Thyroid gland (tissue), 4 donors: ENCODE data around the gene MED13. TPM values are rescaled to one million over a fixed set of nuclear protein-coding genes. Genes with fewer than 3 reads are reported as not detected.

Experiments
- DNase-seq, 2 donors: peaks; one replicate each; pipeline ENCODE4 v3.0.0-alpha.2; 2019
- H3K27ac ChIP-seq, 3 donors: fragments of 200-600 bp; sonication (generic); 1 replicate in 2 of 3; 2 replicates in 1 of 3; pipeline ENCODE4 v1.5.1; 2016 to 2019; ENCODE audit warnings: mild to moderate bottlenecking in 1 of 3, moderate library complexity in 1 of 3
- H3K27me3 ChIP-seq: fragments of 200-600 bp; sonication (generic); one replicate; pipeline ENCODE4 v1.5.1; 2019
- H3K36me3 ChIP-seq, 2 donors: fragments of 200-600 bp; sonication (generic); one replicate each; pipeline ENCODE4 v1.5.1; 2016 to 2019
- H3K4me1 ChIP-seq, 2 donors: fragments of 200-600 bp; sonication (generic); one replicate each; pipeline ENCODE4 v1.5.1; 2017 to 2019
- H3K4me3 ChIP-seq, 3 donors: fragments of 200-600 bp; sonication (generic); replicated peaks in 1 of 3; 1 replicate in 2 of 3; 2 replicates in 1 of 3; pipeline ENCODE4 v1.5.1; 2016; ENCODE audit warnings: mild to moderate bottlenecking in 1 of 3
- H3K9me3 ChIP-seq: fragments of 200-600 bp; sonication (generic); one replicate; pipeline ENCODE4 v1.5.1; 2017
- CTCF ChIP-seq, 6 experiments: fragments of 200-600 bp in 3 of 6; fragments of 450-650 bp in 3 of 6; sonication (generic) in 3 of 6; IDR thresholded peaks; one replicate each; pipeline ENCODE4 v1.5.1; 2016 to 2019; ENCODE audit warnings: antibody characterized with exemption in 6 of 6, mild to moderate bottlenecking in 2 of 6, inconsistent platforms in 1 of 6, moderate library complexity in 1 of 6
- POLR2A ChIP-seq, 2 donors: fragments of 450-650 bp; IDR thresholded peaks; one replicate each; pipeline ENCODE4 v1.6.1; 2017; ENCODE audit warnings: antibody characterized with exemption in 2 of 2, mild to moderate bottlenecking in 2 of 2, moderate library complexity in 1 of 2
- WGBS, 2 donors: methylation state at CpG; one replicate each; pipeline ENCODE4 v1.1.5; 2017; 5-methylcytosine and 5-hydroxymethylcytosine counted together
- intact Hi-C: fragments of 100-400 bp; cut with DNase I; formaldehyde crosslinking; loops from one replicate; pipeline ENCODE4 v1.15.1; 2023
- total RNA-seq, 4 donors: library from RNA; depleted of rRNA; stranded (reverse); fragments of >200 nt; gene quantifications; one replicate each; pipeline ENCODE4 v1.2.3, GENCODE V29; 2016

MED13 gene
- total RNA-seq, 4 donors from 2014 or later: 58.9 to 156 (median 83.3) TPM

GRCh38 chr17:62065611-62066468 is 762 bp upstream of the MED13 start:
- 2 to 11% methylated on average over 15 to 49 of the region's 51 CpGs for WGBS, 2 donors
- H3K27me3 ChIP-seq: no peaks in the 10 kb centered on the region
- intact Hi-C loops: loop anchor here (10.0 kb wide), 2 partner anchors 141 to 651 kb away; partner anchors contain the start of gene INTS2
- peak overlapping the region; percentile 76 to 99 (median 81) for H3K4me3 ChIP-seq
- peaks cover 8 to 28% of the 10 kb centered on the region in 2 donors for H3K4me1 ChIP-seq
- TF ChIP-seq POLR2A (IDR thresholded peaks at IDR 0.05) (peak in 1 of 2 donors; percentile 90), CTCF (IDR thresholded peaks at IDR 0.05) (peak; percentile 66 to 95 (median 88))
- H3K27ac ChIP-seq: peak overlapping the region; percentile 95 to 100 (median 99)
- no peaks in the 10 kb centered on the region for H3K9me3 ChIP-seq
- H3K36me3 ChIP-seq: peaks cover 0 to 3% of the 10 kb centered on the region in 2 donors
- DNase-seq: peak; percentile 99

GRCh38 chr17:62064029-62064790 is 868 bp downstream of the MED13 start:
- DNase-seq: no peak
- peaks cover 0 to 7% of the 10 kb centered on the region in 2 donors for H3K36me3 ChIP-seq
- no peaks in the 10 kb centered on the region for H3K9me3 ChIP-seq
- peak overlapping the region; percentile 42 to 88 (median 81) for H3K4me3 ChIP-seq
- peak overlapping the region; percentile 70 to 99 (median 84) for H3K27ac ChIP-seq
- intact Hi-C loops: loop anchor here (10.0 kb wide), 2 partner anchors 139 to 649 kb away; partner anchors contain the start of gene INTS2
- TF ChIP-seq POLR2A (IDR thresholded peaks at IDR 0.05) (no peak), CTCF (IDR thresholded peaks at IDR 0.05) (no peak)
- H3K27me3 ChIP-seq: no peaks in the 10 kb centered on the region
- peaks cover 15 to 34% of the 10 kb centered on the region in 2 donors for H3K4me1 ChIP-seq
- 3 to 5% methylated on average over 5 of the region's 5 CpGs for WGBS, 2 donors

GRCh38 chr17:62062944-62063343 is 2.1 kb downstream of the MED13 start:
- 71 to 79% methylated on average over 3 of the region's 3 CpGs for WGBS, 2 donors
- no peaks in the 10 kb centered on the region for H3K9me3 ChIP-seq
- H3K4me1 ChIP-seq: peaks cover 28 to 46% of the 10 kb centered on the region in 2 donors
- no peak overlapping the region for H3K27ac ChIP-seq
- H3K27me3 ChIP-seq: no peaks in the 10 kb centered on the region
- H3K4me3 ChIP-seq: peak overlapping the region in 1 of 3 donors; percentile 5
- H3K36me3 ChIP-seq: peaks cover 0 to 7% of the 10 kb centered on the region in 2 donors
- intact Hi-C loops: loop anchor here (10.0 kb wide), 2 partner anchors 138 to 648 kb away; partner anchors contain the start of gene INTS2
- TF ChIP-seq CTCF (IDR thresholded peaks at IDR 0.05) (no peak), POLR2A (IDR thresholded peaks at IDR 0.05) (no peak)
- no peak for DNase-seq

- DNase-seq: no peak
- Histone ChIP-seq H3K27me3 (no peaks in the 10 kb centered on the region), H3K27ac (no peak overlapping the region), H3K36me3 (peaks cover 0 to 7% of the 10 kb centered on the region in 2 donors), H3K4me1 (peaks cover 34 to 51% of the 10 kb centered on the region in 2 donors), H3K4me3 (peak overlapping the region in 1 of 3 donors; percentile 5), H3K9me3 (no peaks in the 10 kb centered on the region)
- TF ChIP-seq CTCF (IDR thresholded peaks at IDR 0.05) (no peak), POLR2A (IDR thresholded peaks at IDR 0.05) (no peak)
- intact Hi-C loops: loop anchor here (10.0 kb wide), 2 partner anchors 138 to 648 kb away; partner anchors contain the start of gene INTS2
- WGBS, 2 donors: 20 to 23% methylated on average over 1 of the region's 1 CpG
Measured at GRCh38 chr17:62062302-62062701, 2.8 kb downstream of the MED13 start.
